ENCODE results near the gene CCDC91. TPM values are rescaled to one million over a fixed set of nuclear protein-coding genes. Genes with fewer than 3 reads are reported as not detected.

Gene CCDC91
- total RNA-seq, 4 donors from 2014 or later: 55.6 to 74.0 (median 62.6) TPM

- DNase-seq: no peak
These were observed 33.9 kb upstream of the CCDC91 start for GRCh38 chr12:28156362-28156761.

GRCh38 chr12:28156804-28157203 is 33.5 kb upstream of the CCDC91 start:
- 52 to 69% methylated on average over 7 of the region's 7 CpGs for WGBS, 2 donors
- no peak overlapping the region for H3K27ac ChIP-seq

More at GRCh38 chr12:28156362-28156761, 33.9 kb upstream of the CCDC91 start:
- intact Hi-C loops (cut with DNase I): no loop called here
- no peaks in the 10 kb centered on the region for H3K4me1 ChIP-seq
- no peak overlapping the region for H3K27ac ChIP-seq
- WGBS, 2 donors: 62 to 64% methylated on average over 1 of the region's 1 CpG
- H3K4me3 ChIP-seq (replicated peaks in 1 of 3): no peak overlapping the region
- no peaks in the 10 kb centered on the region for H3K27me3 ChIP-seq
- TF ChIP-seq CTCF (IDR thresholded peaks at IDR 0.05): no peak
- TF ChIP-seq POLR2A (IDR thresholded peaks at IDR 0.05): no peak
- no peaks in the 10 kb centered on the region for H3K9me3 ChIP-seq
- H3K36me3 ChIP-seq: no peaks in the 10 kb centered on the region

DNA sequence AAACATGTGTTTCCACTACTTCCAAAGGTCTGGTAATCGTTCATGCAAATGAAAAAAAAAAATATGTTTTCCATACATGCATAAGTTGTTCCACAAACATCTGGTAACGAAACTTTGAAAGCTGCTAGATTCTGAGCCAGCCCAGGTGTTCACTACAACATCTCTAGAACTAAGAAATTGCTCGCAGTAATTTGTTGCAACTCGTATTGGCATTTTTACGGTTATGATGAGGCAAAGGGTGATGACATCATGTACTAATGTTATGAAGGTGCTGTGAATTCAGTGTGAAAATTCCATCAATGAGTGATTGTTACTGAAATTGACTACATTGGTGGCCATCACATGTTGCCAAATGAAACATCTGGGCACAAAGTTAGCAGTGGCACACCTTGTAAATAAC is 31.9 kb upstream of the CCDC91 start:
- no peaks in the 10 kb centered on the region for H3K36me3 ChIP-seq
- H3K27ac ChIP-seq: no peak overlapping the region
- 92 to 93% methylated on average over 5 of the region's 5 CpGs for WGBS, 2 donors
- intact Hi-C loops (cut with DNase I): no loop called here
- TF ChIP-seq CTCF (IDR thresholded peaks at IDR 0.05) (no peak), POLR2A (IDR thresholded peaks at IDR 0.05) (no peak)
- no peak for DNase-seq
- no peaks in the 10 kb centered on the region for H3K9me3 ChIP-seq
- no peaks in the 10 kb centered on the region for H3K27me3 ChIP-seq
- no peaks in the 10 kb centered on the region for H3K4me1 ChIP-seq
- H3K4me3 ChIP-seq (replicated peaks in 1 of 3): no peak overlapping the region

More at GRCh38 chr12:28156804-28157203, 33.5 kb upstream of the CCDC91 start:
- no peak for DNase-seq
- TF ChIP-seq POLR2A (IDR thresholded peaks at IDR 0.05) (no peak), CTCF (IDR thresholded peaks at IDR 0.05) (no peak)
- Histone ChIP-seq H3K4me1 (no peaks in the 10 kb centered on the region), H3K36me3 (no peaks in the 10 kb centered on the region), H3K27me3 (no peaks in the 10 kb centered on the region), H3K9me3 (no peaks in the 10 kb centered on the region), H3K4me3 (replicated peaks in 1 of 3) (no peak overlapping the region)
- intact Hi-C loops (cut with DNase I): no loop called here

DNA sequence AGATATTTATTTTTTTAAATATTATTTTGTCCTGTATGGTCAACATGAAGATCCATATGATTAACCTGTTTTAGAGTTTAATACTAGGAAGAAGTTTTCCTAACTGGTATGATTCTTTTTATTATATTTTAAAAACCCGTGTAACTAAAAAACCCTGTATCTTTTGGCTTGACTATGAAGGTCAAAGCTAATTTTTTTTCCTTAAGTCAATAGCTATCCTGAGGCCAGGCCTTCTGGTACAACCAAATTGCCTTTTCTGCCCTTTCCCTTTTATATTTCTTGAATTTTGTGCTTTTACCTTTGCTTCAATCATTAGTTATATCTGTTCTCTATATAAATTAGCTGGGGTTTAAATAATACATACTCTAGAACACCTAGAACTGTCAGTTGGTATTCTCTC is 30.6 kb upstream of the CCDC91 start:
- Histone ChIP-seq H3K36me3 (no peaks in the 10 kb centered on the region), H3K9me3 (no peaks in the 10 kb centered on the region), H3K27ac (no peak overlapping the region), H3K4me3 (replicated peaks in 1 of 3) (no peak overlapping the region), H3K4me1 (no peaks in the 10 kb centered on the region), H3K27me3 (no peaks in the 10 kb centered on the region)
- WGBS, 2 donors: 88% methylated on average over 1 of the region's 1 CpG
- intact Hi-C loops (cut with DNase I): no loop called here
- TF ChIP-seq POLR2A (IDR thresholded peaks at IDR 0.05) (no peak), CTCF (IDR thresholded peaks at IDR 0.05) (no peak)
- DNase-seq: no peak

GRCh38 chr12:28161697-28162096 is 28.6 kb upstream of the CCDC91 start:
- H3K9me3 ChIP-seq: no peaks in the 10 kb centered on the region
- no peaks in the 10 kb centered on the region for H3K27me3 ChIP-seq
- H3K36me3 ChIP-seq: no peaks in the 10 kb centered on the region
- TF ChIP-seq CTCF (IDR thresholded peaks at IDR 0.05) (no peak), POLR2A (IDR thresholded peaks at IDR 0.05) (no peak)
- H3K4me3 ChIP-seq (replicated peaks in 1 of 3): no peak overlapping the region
- DNase-seq: no peak
- H3K4me1 ChIP-seq: no peaks in the 10 kb centered on the region
- no peak overlapping the region for H3K27ac ChIP-seq
- intact Hi-C loops (cut with DNase I): no loop called here
- WGBS, 2 donors: 87 to 94% methylated on average over 5 of the region's 5 CpGs
